ENCODE measurements around the gene EPC1. TPM values are rescaled to one million over a fixed set of nuclear protein-coding genes. Genes with fewer than 3 reads are reported as not detected.

Gene EPC1
- polyA plus RNA-seq, 1 of the 3 experiments (the other 2 are of a cell fraction) = 21.8 TPM

DNA sequence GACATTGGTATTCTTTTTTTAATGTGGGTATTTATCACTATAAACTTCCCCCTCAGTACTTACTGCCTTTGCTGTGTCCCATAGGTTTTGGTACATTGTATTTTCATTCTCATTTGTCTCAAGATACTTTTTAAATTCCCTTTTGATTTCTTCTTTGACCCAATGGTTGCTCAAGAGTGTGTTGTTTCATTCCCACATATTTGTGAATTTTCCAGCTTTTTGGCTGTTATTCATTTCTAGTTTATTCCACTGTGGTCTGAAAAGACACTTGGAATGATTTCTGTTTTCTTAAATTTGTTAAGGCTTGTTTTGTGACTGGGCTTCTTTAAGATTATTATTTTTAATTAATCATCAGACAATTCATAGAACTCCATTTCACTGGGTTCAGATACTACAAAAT lies 105.0 kb downstream of the EPC1 start:
- no peak for DNase-seq
- TF ChIP-seq GABPA (IDR thresholded peaks at IDR 0.05; ENCODE audit: low read depth) (no peak), JUND (IDR thresholded peaks at IDR 0.05) (no peak)
- Histone ChIP-seq H4K20me1 (ENCODE audit: insufficient read depth) (no peaks in the 10 kb centered on the region), H3K9ac (no peak overlapping the region), H3K27me3 (ENCODE audit: insufficient read depth) (no peaks in the 10 kb centered on the region), H3K9me3 (no peaks in the 10 kb centered on the region), H3K4me1 (ENCODE audit: control insufficient read depth in 1 of 2, insufficient read depth in 2 of 2, low read depth in 1 of 2, low read length in 1 of 2) (0 out of 4 replicates have a peak, but pooled peaks cover 0 to 4% of the 10 kb centered on the region in 2 experiments), H2AFZ (ENCODE audit: low read depth) (no peak overlapping the region), H3K36me3 (replicated peaks in 1 of 2; ENCODE audit: control insufficient read depth in 1 of 2, insufficient read depth in 2 of 2, low read length in 1 of 2) (no peaks in the 10 kb centered on the region), H3K4me2 (no peak overlapping the region), H3K79me2 (ENCODE audit: insufficient read depth) (no peaks in the 10 kb centered on the region), H3K27ac (ENCODE audit: low read depth in 2 of 2, low read length in 1 of 2) (no peak overlapping the region), H3K4me3 (ENCODE audit: low read depth in 2 of 2, low read length in 1 of 2) (no peak overlapping the region), H3F3A (replicated peaks; ENCODE audit: insufficient read depth) (peaks cover 23% of the 10 kb centered on the region), H3K9me2 (no peaks in the 10 kb centered on the region)
- ChIA-PET CTCF (interaction anchor here (1.3 to 5.4 kb wide), 2 partner anchors 14 to 125 kb away, joined by 3 to 39 read pairs; no protein-coding TSS in a partner anchor), POLR2A (no interaction called here)

GRCh38 chr10:32240471-32240870 lies 106.5 kb downstream of the EPC1 start:
- H3K27me3 ChIP-seq (ENCODE audit: insufficient read depth) = no peaks in the 10 kb centered on the region
- H3K36me3 ChIP-seq (replicated peaks in 1 of 2; ENCODE audit: control insufficient read depth in 1 of 2, insufficient read depth in 2 of 2, low read length in 1 of 2) = no peaks in the 10 kb centered on the region
- ChIA-PET CTCF (no interaction called here), POLR2A (no interaction called here)
- no peaks in the 10 kb centered on the region for H3K79me2 ChIP-seq (ENCODE audit: insufficient read depth)
- H3K4me3 ChIP-seq (ENCODE audit: low read depth in 2 of 2, low read length in 1 of 2) = no peak overlapping the region
- H4K20me1 ChIP-seq (ENCODE audit: insufficient read depth) = no peaks in the 10 kb centered on the region
- H3K9me3 ChIP-seq = no peaks in the 10 kb centered on the region
- no peak for DNase-seq
- H3K9me2 ChIP-seq = no peaks in the 10 kb centered on the region
- no peak overlapping the region for H3K4me2 ChIP-seq
- H3F3A ChIP-seq (replicated peaks; ENCODE audit: insufficient read depth) = peaks cover 23% of the 10 kb centered on the region
- H3K27ac ChIP-seq (ENCODE audit: low read depth in 2 of 2, low read length in 1 of 2) = no peak overlapping the region
- 31% methylated on average over 1 of the region's 1 CpG for WGBS (ENCODE audit: low lambda C conversion rate)
- no peak overlapping the region for H2AFZ ChIP-seq (ENCODE audit: low read depth)
- no peak overlapping the region for H3K9ac ChIP-seq
- TF ChIP-seq, protein P1, sequence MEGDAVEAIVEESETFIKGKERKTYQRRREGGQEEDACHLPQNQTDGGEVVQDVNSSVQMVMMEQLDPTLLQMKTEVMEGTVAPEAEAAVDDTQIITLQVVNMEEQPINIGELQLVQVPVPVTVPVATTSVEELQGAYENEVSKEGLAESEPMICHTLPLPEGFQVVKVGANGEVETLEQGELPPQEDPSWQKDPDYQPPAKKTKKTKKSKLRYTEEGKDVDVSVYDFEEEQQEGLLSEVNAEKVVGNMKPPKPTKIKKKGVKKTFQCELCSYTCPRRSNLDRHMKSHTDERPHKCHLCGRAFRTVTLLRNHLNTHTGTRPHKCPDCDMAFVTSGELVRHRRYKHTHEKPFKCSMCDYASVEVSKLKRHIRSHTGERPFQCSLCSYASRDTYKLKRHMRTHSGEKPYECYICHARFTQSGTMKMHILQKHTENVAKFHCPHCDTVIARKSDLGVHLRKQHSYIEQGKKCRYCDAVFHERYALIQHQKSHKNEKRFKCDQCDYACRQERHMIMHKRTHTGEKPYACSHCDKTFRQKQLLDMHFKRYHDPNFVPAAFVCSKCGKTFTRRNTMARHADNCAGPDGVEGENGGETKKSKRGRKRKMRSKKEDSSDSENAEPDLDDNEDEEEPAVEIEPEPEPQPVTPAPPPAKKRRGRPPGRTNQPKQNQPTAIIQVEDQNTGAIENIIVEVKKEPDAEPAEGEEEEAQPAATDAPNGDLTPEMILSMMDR (IDR thresholded peaks at IDR 0.05) = no peak
- TF ChIP-seq FOSL2 (IDR thresholded peaks at IDR 0.05; ENCODE audit: borderline replicate concordance, low read depth) = no peak
- TF ChIP-seq IRF3 (IDR thresholded peaks at IDR 0.05; ENCODE audit: low read depth, low read length) = no peak
- TF ChIP-seq EZH2phosphoT487 (IDR thresholded peaks at IDR 0.05; ENCODE audit: borderline replicate concordance, low read depth) = no peak
- TF ChIP-seq EP300 (IDR thresholded peaks at IDR 0.05; ENCODE audit: borderline replicate concordance in 1 of 2, low read depth in 1 of 2, low read length in 1 of 2) = no peak
- TF ChIP-seq USF1 (IDR thresholded peaks at IDR 0.05; ENCODE audit: borderline replicate concordance, low read depth) = no peak
- 0 out of 4 replicates have a peak, but pooled peaks cover 0 to 4% of the 10 kb centered on the region in 2 experiments for H3K4me1 ChIP-seq (ENCODE audit: control insufficient read depth in 1 of 2, insufficient read depth in 2 of 2, low read depth in 1 of 2, low read length in 1 of 2)

Data from SK-N-SH (cell line).